K562 (cell line): ENCODE results near the gene TMEM208. TPM values are rescaled to one million over a fixed set of nuclear protein-coding genes. Genes with fewer than 3 reads are reported as not detected.

Experiments
- ARID2 ChIP-seq: fragments of 450-650 bp; IDR thresholded peaks from 2 replicates; pipeline ENCODE4 v1.6.1; 2017; ENCODE audit warnings: antibody characterized with exemption, mild to moderate bottlenecking
- ATF6 ChIP-seq: sonication (generic); formaldehyde crosslinking; IDR thresholded peaks from 2 replicates; pipeline ENCODE4 v1.4.0; 2020; ENCODE audit warnings: mild to moderate bottlenecking, missing genetic modification reagents
- CTCF ChIP-seq, 3 experiments: IDR thresholded peaks in 2 of 3; conservative IDR thresholded peaks in 1 of 3; 2 replicates each; pipeline ENCODE4 v1.5.1; 2011 to 2012; ENCODE audit warnings: low read length in 3 of 3, mild to moderate bottlenecking in 3 of 3, control low read depth in 2 of 3, improper control_type of control experiment in 1 of 3, inconsistent platforms in 1 of 3, low read depth in 1 of 3, mixed read lengths in 1 of 3, moderate library complexity in 1 of 3; ENCODE audit not compliant: insufficient read depth in 2 of 3
- POU5F1 ChIP-seq: fragments of 150-350 bp; IDR thresholded peaks from 2 replicates; pipeline ENCODE4 v1.6.1; 2014; ENCODE audit warnings: borderline replicate concordance, low read length, low read depth, mild to moderate bottlenecking; ENCODE audit not compliant: partially characterized antibody
- RAD21 ChIP-seq, 2 experiments: fragments of 250-450 bp in 1 of 2; fragments of 450-650 bp in 1 of 2; sonication (Bioruptor Pico) in 1 of 2; formaldehyde crosslinking in 1 of 2; IDR thresholded peaks in 1 of 2; conservative IDR thresholded peaks in 1 of 2; 2 replicates each; pipeline versions ENCODE4 v1.4.0 to v1.8.0; 2020 to 2022; ENCODE audit warnings: mild to moderate bottlenecking in 2 of 2, moderate library complexity in 1 of 2
- REST ChIP-seq, 2 experiments: fragments of 450-650 bp; formaldehyde crosslinking in 1 of 2; IDR thresholded peaks; 2 replicates each; pipeline versions ENCODE4 v1.4.0 to v1.6.1; 2014 to 2020; ENCODE audit warnings: mild to moderate bottlenecking in 2 of 2, borderline replicate concordance in 1 of 2, low read depth in 1 of 2
- SMAD3 ChIP-seq: fragments of 450-650 bp; formaldehyde crosslinking; conservative IDR thresholded peaks from 2 replicates; pipeline ENCODE4 v1.4.0; 2020; ENCODE audit warnings: mild to moderate bottlenecking
- SMC3 ChIP-seq: conservative IDR thresholded peaks from 2 replicates; pipeline ENCODE4 v1.6.1; 2011; ENCODE audit warnings: low read depth, low read length, improper control_type of control experiment; ENCODE audit not compliant: insufficient read depth
- SPI1 ChIP-seq: IDR thresholded peaks from 2 replicates; pipeline ENCODE4 v1.6.1; 2011; ENCODE audit warnings: low read depth, low read length, control low read depth, borderline replicate concordance
- TRIM24 ChIP-seq, 2 experiments: fragments of 450-650 bp; IDR thresholded peaks; 2 replicates each; pipeline ENCODE4 v1.6.1; 2016
- ZC3H11A ChIP-seq: IDR thresholded peaks from 2 replicates; pipeline ENCODE4 v1.6.1; 2012; ENCODE audit warnings: low read depth, low read length, improper control_type of control experiment
- ZFPM2 ChIP-seq: fragments of 250-450 bp; sonication (Bioruptor Pico); IDR thresholded peaks from 2 replicates; pipeline ENCODE4 v1.5.1; 2022; ENCODE audit warnings: mild to moderate bottlenecking
- ZNF184 ChIP-seq: sonication (generic); formaldehyde crosslinking; IDR thresholded peaks from 2 replicates; pipeline ENCODE4 v1.5.0; 2020; ENCODE audit warnings: missing genetic modification reagents
- ZNF212 ChIP-seq: fragments of 450-650 bp; formaldehyde crosslinking; IDR thresholded peaks from 2 replicates; pipeline ENCODE4 v1.4.0; 2020; ENCODE audit warnings: mild to moderate bottlenecking
- ZNF324 ChIP-seq: fragments of 250-450 bp; sonication (Bioruptor Pico); IDR thresholded peaks from 2 replicates; pipeline ENCODE4 v1.4.0; 2020; ENCODE audit warnings: mild to moderate bottlenecking
- ZNF76 ChIP-seq: fragments of 250-450 bp; sonication (Bioruptor Pico); IDR thresholded peaks from 2 replicates; pipeline ENCODE4 v1.4.0; 2020; ENCODE audit warnings: mild to moderate bottlenecking, moderate library complexity, borderline replicate concordance
- polyA plus RNA-seq, 8 experiments: library from polyadenylated mRNA; depleted of rRNA in 4 of 8; stranded (reverse) in 5 of 8; unstranded in 3 of 8; fragments of >200 nt; fragmentation: Nextera tagmentation in 2 of 8; fragmentation: Illumina TruSeq in 1 of 8; extraction: Ambion mirVana in 2 of 8; extraction: Trizol in 1 of 8; gene quantifications; 2 replicates each; pipeline versions ENCODE4 v1.2.1 to v1.2.3, GENCODE V29; 2011 to 2014; ENCODE audit warnings: inconsistent platforms in 1 of 8, missing spikeins in 1 of 8
- total RNA-seq, 7 experiments: library from RNA; depleted of rRNA in 6 of 7; stranded (reverse); fragments of >200 nt in 6 of 7; fragmentation: Illumina TruSeq in 2 of 7; extraction: Trizol in 2 of 7; gene quantifications; 2 replicates each; pipeline versions ENCODE4 v1.2.1 to v1.2.3, GENCODE V29; 2011 to 2021; ENCODE audit warnings: low replicate concordance in 1 of 7

TMEM208 gene
- total and polyA plus RNA-seq, 9 of the 15 experiments (the other 6 are each of a cell fraction or from before 2014, with no cell fraction given) = 31.8 to 239 (median 54.3) TPM

GRCh38 chr16:67260426-67261063 lies 33.6 kb downstream of the TMEM208 start (continued):
- TF ChIP-seq REST (IDR thresholded peaks at IDR 0.05; ENCODE audit: borderline replicate concordance) = peak; percentile 97
- TF ChIP-seq REST (CRISPR knock-in tag; IDR thresholded peaks at IDR 0.05; ENCODE audit: low read depth) = no peak
- TF ChIP-seq CTCF (IDR thresholded peaks at IDR 0.05 in 2 of 3, conservative IDR thresholded peaks at IDR 0.05 in 1 of 3; ENCODE audit: insufficient read depth in 2 of 3, low read depth in 1 of 3, low read length in 3 of 3) = peak; percentile 84 to 95 (median 87)
- peak; percentile 63; the same call in 1 of the 2 replicates for TF ChIP-seq SPI1
- TF ChIP-seq ZNF184 = peak; percentile 93
- 0 out of 2 replicates have a peak, but pooled peaks have one; percentile 60 for TF ChIP-seq ZC3H11A
- TF ChIP-seq TRIM24 (IDR thresholded peaks at IDR 0.05) = peak in 1 of 2 experiments; percentile 21; a peak in 1 of 4 replicates
- TF ChIP-seq SMAD3 = no peak
- TF ChIP-seq RAD21 (CRISPR knock-in tag; conservative IDR thresholded peaks at IDR 0.05 in 1 of 2, IDR thresholded peaks at IDR 0.05 in 1 of 2) = peak; percentile 92 to 97
- TF ChIP-seq ARID2 = peak; percentile 88
- no peak for TF ChIP-seq ZFPM2
- TF ChIP-seq POU5F1 = no peak
- TF ChIP-seq ZNF76 (CRISPR knock-in tag) = no peak
- no peak for TF ChIP-seq ATF6 (CRISPR knock-in tag)
- TF ChIP-seq ZNF212 (CRISPR knock-in tag) = no peak
- TF ChIP-seq ZNF324 (CRISPR knock-in tag) = no peak
- TF ChIP-seq SMC3 = peak; percentile 94
